Measurements from ENCODE around the gene APOF.
"Not testable (repeated sequence)": the region's sequence is repeated elsewhere in the genome, so short reads cannot be mapped to it uniquely, and the experiment has no call there.

GRCh38 chr12:56404227-56404626, 41.6 kb upstream of the APOF start:
- not testable (repeated sequence) for TF ChIP-seq CTCF (IDR thresholded peaks at IDR 0.05; ENCODE audit: low read depth, low read length, poor library complexity, severe bottlenecking); EZH2phosphoT487 (IDR thresholded peaks at IDR 0.05; ENCODE audit: borderline replicate concordance, low read length)
